HG03196 (cell line): ENCODE data around the gene CDK12.
"Not testable (repeated sequence)": the region's sequence is repeated elsewhere in the genome, so short reads cannot be mapped to it uniquely, and the experiment has no call there.

ENCODE experiments used
- ATAC-seq: cut with Tn5 transposase; IDR thresholded peaks from one replicate; pipeline ENCODE4 v1.9.1; 2021; ENCODE audit not compliant: unreplicated experiment

Gene CDK12

GRCh38 chr17:39487946-39488345, 26.7 kb downstream of the CDK12 start:
- no peak for ATAC-seq

GRCh38 chr17:39496921-39497320, 35.6 kb downstream of the CDK12 start:
- ATAC-seq = not testable (repeated sequence)

GRCh38 chr17:39507511-39507910, 46.2 kb downstream of the CDK12 start:
- ATAC-seq = no peak

- no peak for ATAC-seq
Measured at GRCh38 chr17:39508987-39509386, 47.7 kb downstream of the CDK12 start.

DNA sequence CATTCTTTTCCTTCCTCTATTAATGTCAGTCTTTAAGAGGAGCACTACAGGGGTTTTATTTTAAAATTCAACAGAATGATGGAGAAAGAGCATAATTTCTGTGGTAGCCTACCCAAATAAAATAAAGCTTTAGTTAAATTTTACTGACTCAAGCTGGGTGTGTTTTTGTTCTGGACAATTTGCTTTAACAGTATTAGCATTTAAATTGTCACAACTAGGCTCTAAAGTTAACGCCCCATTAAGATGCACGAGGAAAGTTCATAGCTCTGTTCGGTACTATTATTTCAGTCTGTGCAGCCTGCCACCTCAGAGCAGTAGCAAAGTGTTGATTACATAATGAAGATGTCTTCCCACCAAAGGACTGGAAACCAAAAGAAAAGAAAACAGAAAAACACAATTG, 52.0 kb downstream of the CDK12 start:
- ATAC-seq = no peak

DNA sequence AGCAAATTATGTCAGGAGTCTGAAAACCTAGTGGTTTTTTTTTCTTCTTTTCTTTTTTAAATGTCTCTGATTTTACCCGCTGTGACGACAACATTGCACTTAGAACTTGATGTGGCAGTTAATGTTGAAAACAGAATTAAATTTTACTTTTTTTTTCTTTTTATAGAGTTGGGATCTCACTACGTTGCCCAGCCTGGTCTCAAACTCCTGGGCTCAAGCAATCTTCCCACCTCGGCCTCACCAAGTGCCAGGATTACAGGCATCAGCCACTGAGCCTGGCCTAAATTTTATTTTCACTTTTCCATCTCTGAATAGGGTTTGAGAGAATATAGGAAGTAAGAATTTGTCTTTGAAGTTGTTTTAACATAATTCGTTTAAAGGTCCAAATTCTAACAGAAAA, 52.6 kb downstream of the CDK12 start:
- no peak for ATAC-seq

DNA sequence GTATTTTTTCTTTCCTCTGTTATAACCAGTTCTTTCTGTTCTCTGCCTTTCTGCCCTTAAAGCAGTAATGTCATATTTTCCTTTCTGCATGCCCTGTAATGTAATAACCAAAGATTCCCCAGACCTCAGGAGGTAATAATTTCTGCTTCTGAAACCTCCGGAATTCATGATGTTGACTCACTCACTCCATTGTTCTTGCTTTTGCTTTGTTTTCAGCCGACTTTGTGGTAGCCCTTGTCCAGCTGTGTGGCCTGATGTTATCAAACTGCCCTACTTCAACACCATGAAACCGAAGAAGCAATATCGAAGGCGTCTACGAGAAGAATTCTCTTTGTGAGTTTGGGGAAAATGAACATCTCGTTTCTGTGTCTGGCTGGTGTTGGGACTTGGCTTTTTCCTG, 55.9 kb downstream of the CDK12 start:
- no peak for ATAC-seq

DNA sequence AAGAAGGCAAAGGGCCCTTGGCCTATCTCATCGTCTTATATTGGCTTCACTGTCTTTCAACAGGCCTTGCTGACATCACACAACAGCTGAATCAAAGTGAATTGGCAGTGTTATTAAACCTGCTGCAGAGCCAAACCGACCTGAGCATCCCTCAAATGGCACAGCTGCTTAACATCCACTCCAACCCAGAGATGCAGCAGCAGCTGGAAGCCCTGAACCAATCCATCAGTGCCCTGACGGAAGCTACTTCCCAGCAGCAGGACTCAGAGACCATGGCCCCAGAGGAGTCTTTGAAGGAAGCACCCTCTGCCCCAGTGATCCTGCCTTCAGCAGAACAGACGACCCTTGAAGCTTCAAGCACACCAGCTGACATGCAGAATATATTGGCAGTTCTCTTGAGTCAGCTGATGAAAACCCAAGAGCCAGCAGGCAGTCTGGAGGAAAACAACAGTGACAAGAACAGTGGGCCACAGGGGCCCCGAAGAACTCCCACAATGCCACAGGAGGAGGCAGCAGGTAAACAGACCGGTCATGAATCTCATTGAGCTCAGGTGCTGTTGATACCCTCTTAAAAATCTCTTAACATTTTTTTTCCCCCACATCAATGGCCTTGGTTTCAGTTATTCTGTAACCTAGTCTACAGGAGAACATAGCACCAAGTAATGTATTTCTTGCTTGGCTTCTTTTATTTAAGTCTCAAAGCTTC, 64.7 kb downstream of the CDK12 start:
- ATAC-seq = no peak

DNA sequence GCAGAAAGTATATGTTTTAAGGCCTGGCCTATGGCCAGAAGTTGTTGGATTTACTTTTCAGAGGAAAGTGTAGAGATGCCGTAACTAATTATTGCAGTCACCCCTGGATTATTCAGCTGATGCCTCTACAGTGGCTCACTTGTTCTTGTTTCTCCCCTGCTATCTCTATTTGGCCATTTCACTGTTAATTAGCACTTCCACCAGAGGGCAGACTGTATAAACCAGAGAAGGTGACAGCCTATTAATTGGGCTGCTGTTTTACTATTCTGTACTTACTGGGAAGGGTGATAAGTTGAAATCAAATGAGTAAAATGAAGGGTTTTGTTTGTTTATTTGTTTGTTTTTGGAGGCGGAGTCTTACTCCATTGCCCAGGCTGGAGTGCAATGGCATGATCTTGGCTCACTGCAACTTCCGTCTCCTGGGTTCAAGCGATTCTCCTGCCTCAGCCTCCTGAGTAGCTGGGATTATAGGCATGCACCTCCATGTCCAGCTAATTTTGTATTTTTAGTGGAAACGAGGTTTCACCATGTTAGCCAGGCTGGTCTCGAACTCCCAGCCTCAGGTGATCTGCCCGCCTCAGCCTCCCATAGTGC, 66.0 kb downstream of the CDK12 start:
- ATAC-seq = no peak

GRCh38 chr17:39529455-39529854, 68.2 kb downstream of the CDK12 start:
- ATAC-seq = no peak

GRCh38 chr17:39530513-39530912, 69.2 kb downstream of the CDK12 start:
- no peak for ATAC-seq

GRCh38 chr17:39531252-39531651, 70.0 kb downstream of the CDK12 start:
- no peak for ATAC-seq

DNA sequence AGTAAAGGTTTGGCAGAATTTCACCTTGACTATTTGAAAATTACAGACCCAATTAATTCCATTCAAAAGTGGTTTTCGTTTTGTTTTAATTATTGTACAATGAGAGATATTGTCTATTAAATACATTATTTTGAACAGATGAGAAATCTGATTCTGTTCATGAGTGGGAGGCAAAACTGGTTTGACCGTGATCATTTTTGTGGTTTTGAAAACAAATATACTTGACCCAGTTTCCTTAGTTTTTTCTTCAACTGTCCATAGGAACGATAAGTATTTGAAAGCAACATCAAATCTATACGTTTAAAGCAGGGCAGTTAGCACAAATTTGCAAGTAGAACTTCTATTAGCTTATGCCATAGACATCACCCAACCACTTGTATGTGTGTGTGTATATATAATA, 72.6 kb downstream of the CDK12 start:
- ATAC-seq = no peak

DNA sequence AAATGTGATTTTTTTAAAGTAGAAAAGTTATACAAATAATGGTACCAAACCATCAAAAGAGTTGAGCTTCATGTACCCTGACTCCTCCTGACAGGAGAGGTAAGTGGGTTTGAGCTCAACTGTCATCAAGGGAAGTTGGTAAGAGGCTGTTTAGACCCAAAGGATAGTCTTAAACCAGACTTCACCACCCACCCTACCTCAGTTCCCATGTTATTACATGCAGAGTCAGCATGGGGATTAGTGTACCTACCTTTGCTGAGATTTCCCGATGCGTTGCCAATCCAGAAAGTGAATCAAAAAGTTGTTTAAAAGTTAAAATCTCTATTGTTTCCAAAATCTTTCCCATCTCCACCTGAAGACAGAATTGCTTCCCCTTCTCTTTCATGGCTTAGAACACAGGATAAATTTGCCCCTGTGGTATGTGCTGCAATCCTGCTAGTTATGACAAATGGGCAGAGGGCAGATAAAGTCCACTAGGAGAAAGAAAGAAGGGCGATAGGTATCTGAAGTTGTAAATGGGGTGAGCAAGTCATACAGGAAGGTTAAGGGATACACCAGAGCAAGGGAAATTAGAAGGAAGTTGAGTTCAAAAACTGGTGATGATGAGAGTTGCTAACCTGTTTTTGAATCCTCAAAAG, 73.6 kb downstream of the CDK12 start:
- ATAC-seq = no peak

GRCh38 chr17:39536468-39536867, 75.2 kb downstream of the CDK12 start:
- no peak for ATAC-seq

GRCh38 chr17:39537364-39537763, 76.1 kb downstream of the CDK12 start:
- not testable (repeated sequence) for ATAC-seq

DNA sequence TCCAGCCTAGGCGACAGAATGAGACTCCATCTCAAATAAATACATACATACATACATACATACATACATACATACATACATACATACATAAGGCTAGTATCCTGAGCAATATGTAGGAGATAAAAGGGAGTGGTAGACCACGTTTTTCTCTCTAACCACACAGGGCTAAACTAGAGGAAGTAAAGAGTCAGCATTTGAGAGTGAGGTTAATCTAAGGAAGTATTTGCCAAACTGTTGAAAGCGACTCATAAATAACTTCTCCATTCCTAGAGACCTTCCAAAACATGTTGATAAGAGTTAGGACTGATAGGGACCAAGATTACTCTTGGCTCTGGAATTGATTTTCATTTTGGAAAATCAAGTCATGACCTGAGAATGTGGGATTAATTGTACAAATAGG, 77.6 kb downstream of the CDK12 start:
- no peak for ATAC-seq

DNA sequence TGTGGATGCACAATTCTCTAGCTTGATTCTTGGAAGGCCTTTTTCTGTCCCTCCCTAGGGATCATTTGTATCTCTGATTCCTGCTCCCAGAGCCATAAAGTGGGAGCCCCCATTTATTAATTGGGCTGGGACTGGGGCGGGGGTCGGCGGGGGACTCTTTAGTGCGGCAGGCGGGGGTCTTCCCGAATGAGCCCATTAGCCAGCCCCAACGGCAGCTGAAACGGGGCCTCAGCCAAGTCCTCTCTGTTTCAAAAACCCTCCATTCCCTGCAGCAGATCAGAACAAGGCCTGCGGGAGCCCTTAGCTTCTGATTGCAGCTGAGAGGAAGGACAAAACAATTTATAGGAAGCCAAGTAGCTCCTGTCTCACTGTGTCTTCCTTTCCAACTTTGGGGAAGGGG, 79.3 kb downstream of the CDK12 start:
- ATAC-seq = no peak

- no peak for ATAC-seq
Measured at GRCh38 chr17:39541652-39542051, 80.4 kb downstream of the CDK12 start.

GRCh38 chr17:39543176-39543575, 81.9 kb downstream of the CDK12 start:
- no peak for ATAC-seq

DNA sequence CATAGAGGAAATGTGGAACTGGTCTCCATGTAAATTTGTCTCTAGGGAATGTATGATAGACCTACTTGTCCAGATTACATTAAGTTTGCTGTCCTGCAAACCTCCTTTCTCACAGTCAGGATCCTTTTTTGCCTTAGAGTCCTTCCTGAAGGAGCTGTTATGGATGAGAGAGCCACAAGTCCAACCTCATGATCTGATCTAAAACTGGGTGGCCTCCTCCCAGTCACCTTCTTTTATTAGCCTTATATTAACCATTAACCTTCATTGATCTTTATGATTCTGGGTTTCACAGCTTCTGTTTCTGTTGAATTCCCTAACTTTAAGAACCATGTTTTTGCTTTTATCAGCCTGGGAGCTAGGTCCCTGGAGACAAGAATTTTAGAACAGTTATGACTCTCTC, 82.4 kb downstream of the CDK12 start:
- ATAC-seq = no peak

GRCh38 chr17:39544361-39544760, 83.1 kb downstream of the CDK12 start:
- not testable (repeated sequence) for ATAC-seq
